ENCODE data around the gene TMEM184B.

- TF ChIP-seq CTCF (IDR thresholded peaks at IDR 0.05) (no peak), POLR2A (IDR thresholded peaks at IDR 0.05) (no peak)
Measured at GRCh38 chr22:38315823-38316363, 43.1 kb upstream of the TMEM184B start.
